H9 (cell line): Measurements from ENCODE around the gene DCC. TPM values are rescaled to one million over a fixed set of nuclear protein-coding genes. Genes with fewer than 3 reads are reported as not detected.

Source experiments
- DNase-seq: peaks from one replicate; pipeline ENCODE4 v3.0.0-alpha.2; 2017
- H2AFZ ChIP-seq: one replicate; pipeline ENCODE4 v1.6.1; 2013; ENCODE audit warnings: mild to moderate bottlenecking, low read length, control low read depth, moderate library complexity
- H2AK5ac ChIP-seq: 2 replicates; pipeline ENCODE4 v1.6.1; 2013; ENCODE audit warnings: low read length, control low read depth, mixed read lengths; ENCODE audit not compliant: insufficient read length
- H2BK120ac ChIP-seq: one replicate; pipeline ENCODE4 v1.6.1; 2013; ENCODE audit warnings: low read depth, mild to moderate bottlenecking, low read length, control low read depth, inconsistent platforms; ENCODE audit not compliant: poor library complexity, severe bottlenecking
- H2BK12ac ChIP-seq: 2 replicates; pipeline ENCODE4 v1.6.1; 2013; ENCODE audit warnings: low read length, control low read depth, mixed read lengths, low read depth; ENCODE audit not compliant: insufficient read length
- H2BK15ac ChIP-seq: 2 replicates; pipeline ENCODE4 v1.6.1; 2013; ENCODE audit warnings: low read depth, low read length, control low read depth
- H2BK20ac ChIP-seq: one replicate; pipeline ENCODE4 v1.6.1; 2013; ENCODE audit warnings: low read depth, mild to moderate bottlenecking, low read length, control low read depth, inconsistent platforms; ENCODE audit not compliant: poor library complexity, severe bottlenecking
- H2BK5ac ChIP-seq: 2 replicates; pipeline ENCODE4 v1.6.1; 2013; ENCODE audit warnings: low read length, control low read depth, mixed read lengths; ENCODE audit not compliant: insufficient read length
- H3K14ac ChIP-seq: 2 replicates; pipeline ENCODE4 v1.6.1; 2013; ENCODE audit warnings: low read length, control low read depth; ENCODE audit not compliant: insufficient read depth
- H3K18ac ChIP-seq: 2 replicates; pipeline ENCODE4 v1.6.1; 2013; ENCODE audit warnings: low read depth, mild to moderate bottlenecking, mixed read lengths, low read length, control low read depth; ENCODE audit not compliant: insufficient read length
- H3K23ac ChIP-seq: 2 replicates; pipeline ENCODE4 v1.6.1; 2013; ENCODE audit warnings: low read length, control low read depth, mixed read lengths, low read depth; ENCODE audit not compliant: insufficient read length
- H3K23me2 ChIP-seq: 2 replicates; pipeline ENCODE4 v1.6.1; 2013; ENCODE audit warnings: low read depth, mild to moderate bottlenecking, mixed read lengths, low read length, control low read depth; ENCODE audit not compliant: insufficient read length, poor library complexity, severe bottlenecking
- H3K27ac ChIP-seq: 2 replicates; pipeline ENCODE4 v1.5.1; 2013; ENCODE audit warnings: low read length, control low read depth, mixed read lengths, low read depth; ENCODE audit not compliant: insufficient read length
- H3K27me3 ChIP-seq: 2 replicates; pipeline ENCODE4 v1.6.1; 2013; ENCODE audit warnings: low read length, control low read depth, inconsistent platforms; ENCODE audit not compliant: insufficient read depth
- H3K4ac ChIP-seq: 2 replicates; pipeline ENCODE4 v1.6.1; 2013; ENCODE audit warnings: low read depth, mild to moderate bottlenecking, control low read depth, inconsistent platforms, low read length, moderate library complexity
- H3K4me1 ChIP-seq: 2 replicates; pipeline ENCODE4 v1.6.1; 2013; ENCODE audit warnings: low read length, control low read depth, inconsistent platforms; ENCODE audit not compliant: insufficient read depth
- H3K4me2 ChIP-seq: 2 replicates; pipeline ENCODE4 v1.6.1; 2013; ENCODE audit warnings: low read length, control low read depth, mixed read lengths; ENCODE audit not compliant: insufficient read length, insufficient read depth
- H3K56ac ChIP-seq: 2 replicates; pipeline ENCODE4 v1.6.1; 2013; ENCODE audit warnings: low read depth, mild to moderate bottlenecking, mixed read lengths, low read length, control low read depth; ENCODE audit not compliant: insufficient read length
- H3K79me1 ChIP-seq: 2 replicates; pipeline ENCODE4 v1.6.1; 2013; ENCODE audit warnings: low read depth, mild to moderate bottlenecking, moderate library complexity, low read length, control low read depth, inconsistent platforms; ENCODE audit not compliant: insufficient read depth, poor library complexity, severe bottlenecking
- H3K79me2 ChIP-seq: 2 replicates; pipeline ENCODE4 v1.6.1; 2013; ENCODE audit warnings: low read length, control low read depth, inconsistent platforms; ENCODE audit not compliant: insufficient read depth
- H3K9ac ChIP-seq: 2 replicates; pipeline ENCODE4 v1.6.1; 2013; ENCODE audit warnings: low read length, control low read depth, mixed read lengths; ENCODE audit not compliant: insufficient read length; ENCODE audit errors: extremely low read depth
- H3K9me3 ChIP-seq: one replicate; pipeline ENCODE4 v1.6.1; 2013; ENCODE audit warnings: low read depth, low read length, inconsistent platforms; ENCODE audit not compliant: control insufficient read depth
- H3T11ph ChIP-seq: one replicate; pipeline ENCODE4 v1.6.1; 2013; ENCODE audit warnings: mild to moderate bottlenecking, low read length, control low read depth, inconsistent platforms
- H4K20me1 ChIP-seq: one replicate; pipeline ENCODE4 v1.6.1; 2013; ENCODE audit not compliant: control insufficient read depth, insufficient read length, insufficient read depth
- H4K5ac ChIP-seq: 2 replicates; pipeline ENCODE4 v1.6.1; 2013; ENCODE audit warnings: low read depth, mild to moderate bottlenecking, mixed read lengths, low read length, control low read depth; ENCODE audit not compliant: insufficient read length
- H4K8ac ChIP-seq: replicated peaks from 2 replicates; pipeline ENCODE4 v1.6.1; 2013; ENCODE audit warnings: low read length, control low read depth, mixed read lengths, low read depth; ENCODE audit not compliant: insufficient read length
- H4K91ac ChIP-seq: 2 replicates; pipeline ENCODE4 v1.6.1; 2013; ENCODE audit warnings: low read depth, mild to moderate bottlenecking, moderate library complexity, mixed read lengths, low read length, control low read depth; ENCODE audit not compliant: insufficient read length
- H3K27ac Mint-ChIP-seq, 3 experiments: 2 replicates in 2 of 3; 3 replicates in 1 of 3; pipeline ENCODE4 v1.8.0; 2020 to 2021; ENCODE audit warnings: mixed read lengths in 3 of 3, mild to moderate bottlenecking in 1 of 3, moderate library complexity in 1 of 3
- H3K27me3 Mint-ChIP-seq: 2 replicates; pipeline ENCODE4 v1.8.0; 2021; ENCODE audit warnings: low read depth, mild to moderate bottlenecking, moderate library complexity, mixed read lengths
- H3K36me3 Mint-ChIP-seq, 3 experiments: 2 replicates in 2 of 3; 3 replicates in 1 of 3; pipeline ENCODE4 v1.8.0; 2020 to 2021; ENCODE audit warnings: low read depth in 3 of 3, mixed read lengths in 3 of 3; ENCODE audit not compliant: insufficient read depth in 1 of 3
- H3K4me1 Mint-ChIP-seq, 2 experiments: 2 replicates each; pipeline ENCODE4 v1.8.0; 2020; ENCODE audit warnings: mixed read lengths in 2 of 2
- H3K4me3 Mint-ChIP-seq, 2 experiments: 2 replicates in 1 of 2; 3 replicates in 1 of 2; pipeline ENCODE4 v1.8.0; 2020 to 2021; ENCODE audit warnings: mild to moderate bottlenecking in 2 of 2, mixed read lengths in 2 of 2, moderate library complexity in 1 of 2
- H3K9me3 Mint-ChIP-seq, 2 experiments: 2 replicates in 1 of 2; 3 replicates in 1 of 2; pipeline ENCODE4 v1.8.0; 2020; ENCODE audit warnings: mild to moderate bottlenecking in 2 of 2, mixed read lengths in 2 of 2, moderate library complexity in 1 of 2
- WGBS: extraction: QIAGEN DNeasy Blood & Tissue Kit; methylation state at CpG from one replicate; pipeline ENCODE4 v1.1.7; 2013; ENCODE audit warnings: missing lambda C conversion rate, low lambda C conversion rate, mixed read lengths; ENCODE audit not compliant: insufficient read length; ENCODE audit errors: extremely low coverage; 5-methylcytosine and 5-hydroxymethylcytosine counted together
- total RNA-seq: library from RNA; stranded (reverse); gene quantifications from 2 replicates; pipeline ENCODE4 v1.2.1, GENCODE V29; 2021
- TF ChIP-seq, protein P1 (sequence below): fragments of 200-600 bp; sonication (generic); conservative IDR thresholded peaks from 3 replicates; pipeline ENCODE4 v1.8.0; 2021; ENCODE audit warnings: antibody characterized with exemption, mild to moderate bottlenecking

DCC gene
- total RNA-seq, 1 experiment from 2014 or later = 0.35 TPM

DNA sequence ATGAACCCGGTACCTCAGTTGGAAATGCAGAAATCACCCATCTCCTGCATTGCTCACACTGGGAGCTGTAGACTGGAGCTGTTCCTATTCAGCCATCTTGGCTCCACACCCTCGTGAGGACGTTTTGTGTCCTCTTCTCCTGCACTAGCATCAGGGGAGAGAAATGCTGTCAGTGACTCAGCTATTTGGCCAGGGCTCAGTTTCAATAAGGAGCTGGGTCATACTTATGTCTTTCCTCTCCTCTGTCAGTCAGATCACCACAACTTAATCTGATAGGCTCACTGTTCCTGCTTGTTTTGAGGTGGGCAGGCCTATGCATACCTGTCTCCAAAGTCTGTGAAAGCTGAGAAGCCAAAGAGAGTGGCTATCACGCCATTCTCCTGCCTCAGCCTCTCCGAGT lies 921.2 kb downstream of the DCC start:
- no peak overlapping the region for H3K9ac ChIP-seq
- no peaks in the 10 kb centered on the region for H3K23me2 ChIP-seq
- H3K18ac ChIP-seq = no peak overlapping the region
- no peak overlapping the region for H3K4me2 ChIP-seq
- peaks cover 4 to 28% (median 10%) of the 10 kb centered on the region in 3 experiments; a peak in 6 of 7 replicates for H3K36me3 Mint-ChIP-seq
- H3K9me3 Mint-ChIP-seq = peaks cover 14 to 20% of the 10 kb centered on the region in 2 experiments
- H3K27ac Mint-ChIP-seq = no peak overlapping the region
- H3K4me1 Mint-ChIP-seq = no peaks in the 10 kb centered on the region
- H2AFZ ChIP-seq = no peak overlapping the region
- no peaks in the 10 kb centered on the region for H3K4me1 ChIP-seq
- no peak overlapping the region for H4K8ac ChIP-seq
- WGBS = no CpG with 5 or more reads among the region's 5 CpGs
- H4K20me1 ChIP-seq = no peaks in the 10 kb centered on the region
- H2BK15ac ChIP-seq = no peak overlapping the region
- no peak overlapping the region for H3K4me3 Mint-ChIP-seq
- no peak overlapping the region for H3T11ph ChIP-seq
- no peak overlapping the region for H3K27ac ChIP-seq
- H2BK12ac ChIP-seq = no peak overlapping the region
- H3K23ac ChIP-seq = no peak overlapping the region
- H3K4ac ChIP-seq = no peak overlapping the region
- DNase-seq = no peak
- H3K27me3 ChIP-seq = no peaks in the 10 kb centered on the region
- H3K79me2 ChIP-seq = no peaks in the 10 kb centered on the region
- H3K27me3 Mint-ChIP-seq = no peaks in the 10 kb centered on the region; the same call in 1 of the 2 replicates
- H2BK120ac ChIP-seq = no peak overlapping the region
- H4K91ac ChIP-seq = no peak overlapping the region
- no peak overlapping the region for H3K56ac ChIP-seq
- no peaks in the 10 kb centered on the region for H3K79me1 ChIP-seq
- H4K5ac ChIP-seq = no peak overlapping the region
- H2AK5ac ChIP-seq = no peak overlapping the region
- H2BK20ac ChIP-seq = no peak overlapping the region
- no peak overlapping the region for H3K14ac ChIP-seq
- H3K9me3 ChIP-seq = peaks cover 8% of the 10 kb centered on the region
- TF ChIP-seq, protein P1, sequence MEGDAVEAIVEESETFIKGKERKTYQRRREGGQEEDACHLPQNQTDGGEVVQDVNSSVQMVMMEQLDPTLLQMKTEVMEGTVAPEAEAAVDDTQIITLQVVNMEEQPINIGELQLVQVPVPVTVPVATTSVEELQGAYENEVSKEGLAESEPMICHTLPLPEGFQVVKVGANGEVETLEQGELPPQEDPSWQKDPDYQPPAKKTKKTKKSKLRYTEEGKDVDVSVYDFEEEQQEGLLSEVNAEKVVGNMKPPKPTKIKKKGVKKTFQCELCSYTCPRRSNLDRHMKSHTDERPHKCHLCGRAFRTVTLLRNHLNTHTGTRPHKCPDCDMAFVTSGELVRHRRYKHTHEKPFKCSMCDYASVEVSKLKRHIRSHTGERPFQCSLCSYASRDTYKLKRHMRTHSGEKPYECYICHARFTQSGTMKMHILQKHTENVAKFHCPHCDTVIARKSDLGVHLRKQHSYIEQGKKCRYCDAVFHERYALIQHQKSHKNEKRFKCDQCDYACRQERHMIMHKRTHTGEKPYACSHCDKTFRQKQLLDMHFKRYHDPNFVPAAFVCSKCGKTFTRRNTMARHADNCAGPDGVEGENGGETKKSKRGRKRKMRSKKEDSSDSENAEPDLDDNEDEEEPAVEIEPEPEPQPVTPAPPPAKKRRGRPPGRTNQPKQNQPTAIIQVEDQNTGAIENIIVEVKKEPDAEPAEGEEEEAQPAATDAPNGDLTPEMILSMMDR = no peak
- no peak overlapping the region for H2BK5ac ChIP-seq
